Neural cell (in vitro differentiated cells): ENCODE data around the gene ERFL. TPM values are rescaled to one million over a fixed set of nuclear protein-coding genes. Genes with fewer than 3 reads are reported as not detected.
A peak's percentile ranks its signal among the peaks of the same experiment; 100 is the strongest.
"Not testable (repeated sequence)": the region's sequence is repeated elsewhere in the genome, so short reads cannot be mapped to it uniquely, and the experiment has no call there.

Source experiments
- H2AFZ ChIP-seq: fragments of 200-600, 300-800 bp; sonication (generic), shearing (Covaris generic); 2 replicates; pipeline ENCODE4 v1.6.0; 2014; ENCODE audit warnings: low read depth, mild to moderate bottlenecking, antibody characterized with exemption, low read length, moderate library complexity
- H3F3A ChIP-seq: fragments of 200-600 bp; shearing (Covaris generic); 2 replicates; pipeline ENCODE4 v1.6.1; 2016; ENCODE audit warnings: mild to moderate bottlenecking, moderate library complexity, mixed read lengths, antibody characterized with exemption, low read length; ENCODE audit not compliant: insufficient read depth, poor library complexity, severe bottlenecking
- H3K27ac ChIP-seq: fragments of 200-600, 300-800 bp; sonication (generic), shearing (Covaris generic); 2 replicates; pipeline ENCODE4 v1.5.1; 2014; ENCODE audit warnings: mild to moderate bottlenecking, low read length, moderate library complexity
- H3K27me3 ChIP-seq: fragments of 300-800, 200-600 bp; sonication (generic), shearing (Covaris generic); 2 replicates; pipeline ENCODE4 v1.6.0; 2014; ENCODE audit warnings: mild to moderate bottlenecking, low read depth, low read length, moderate library complexity; ENCODE audit not compliant: insufficient read depth
- H3K36me3 ChIP-seq: fragments of 300-800, 200-600 bp; sonication (generic), shearing (Covaris generic); 2 replicates; pipeline ENCODE4 v1.5.1; 2014; ENCODE audit warnings: mild to moderate bottlenecking, antibody characterized with exemption, low read length, moderate library complexity; ENCODE audit not compliant: insufficient read depth
- H3K4me2 ChIP-seq: fragments of 300-800, 200-600 bp; sonication (generic), shearing (Covaris generic); 2 replicates; pipeline ENCODE4 v1.6.0; 2014; ENCODE audit warnings: mild to moderate bottlenecking, low read length
- H3K4me3 ChIP-seq: fragments of 300-800, 200-600 bp; sonication (generic), shearing (Covaris generic); 2 replicates; pipeline ENCODE4 v1.5.1; 2014; ENCODE audit warnings: mild to moderate bottlenecking, low read length, moderate library complexity
- H3K79me2 ChIP-seq: fragments of 200-600 bp; shearing (Covaris generic); replicated peaks from 2 replicates; pipeline ENCODE4 v1.6.0; 2014; ENCODE audit warnings: mild to moderate bottlenecking, low read length, moderate library complexity; ENCODE audit not compliant: insufficient read depth
- H3K9ac ChIP-seq: fragments of 300-800, 200-600 bp; sonication (generic), shearing (Covaris generic); 2 replicates; pipeline ENCODE4 v1.6.1; 2016; ENCODE audit warnings: mild to moderate bottlenecking, low read length, mixed read lengths
- H3K9me2 ChIP-seq: fragments of 200-600 bp; shearing (Covaris generic); 2 replicates; pipeline ENCODE4 v1.6.1; 2016; ENCODE audit warnings: mild to moderate bottlenecking, low read length, mixed read lengths; ENCODE audit not compliant: insufficient read depth
- H3K9me3 ChIP-seq: fragments of 200-600, 300-800 bp; sonication (generic), shearing (Covaris generic); 2 replicates; pipeline ENCODE4 v1.6.1; 2016; ENCODE audit warnings: mild to moderate bottlenecking, mixed run types, low read length, moderate library complexity, mixed read lengths
- H4K20me1 ChIP-seq: fragments of 200-600 bp; shearing (Covaris generic); 2 replicates; pipeline ENCODE4 v1.6.1; 2016; ENCODE audit warnings: mild to moderate bottlenecking, mixed run types; ENCODE audit not compliant: insufficient read depth
- EP300 ChIP-seq: fragments of 450-650 bp; conservative IDR thresholded peaks from 2 replicates; pipeline ENCODE4 v1.6.1; 2014; ENCODE audit warnings: antibody characterized with exemption, mild to moderate bottlenecking, moderate library complexity; ENCODE audit not compliant: poor library complexity, severe bottlenecking
- EZH2 ChIP-seq: fragments of 200-600, 300-800 bp; shearing (Covaris generic), sonication (generic); IDR thresholded peaks from 2 replicates; pipeline ENCODE4 v1.6.1; 2014; ENCODE audit warnings: antibody characterized with exemption, low read length, borderline replicate concordance, mild to moderate bottlenecking; ENCODE audit not compliant: insufficient read depth, poor library complexity, severe bottlenecking
- MXI1 ChIP-seq: fragments of 450-650 bp; conservative IDR thresholded peaks from 2 replicates; pipeline ENCODE4 v1.6.1; 2014; ENCODE audit warnings: antibody characterized with exemption, mild to moderate bottlenecking; ENCODE audit not compliant: poor library complexity, severe bottlenecking
- POLR2AphosphoS5 ChIP-seq: IDR thresholded peaks from 2 replicates; pipeline ENCODE4 v1.6.1; 2012
- RAD21 ChIP-seq: fragments of 450-650 bp; conservative IDR thresholded peaks from 2 replicates; pipeline ENCODE4 v1.6.1; 2014; ENCODE audit warnings: antibody characterized with exemption, mild to moderate bottlenecking, moderate library complexity
- SMC3 ChIP-seq: fragments of 450-650 bp; conservative IDR thresholded peaks from 2 replicates; pipeline ENCODE4 v1.6.1; 2014; ENCODE audit warnings: antibody characterized with exemption, mild to moderate bottlenecking, moderate library complexity; ENCODE audit not compliant: poor library complexity
- TAF1 ChIP-seq: IDR thresholded peaks from 2 replicates; pipeline ENCODE4 v1.6.1; 2012; ENCODE audit warnings: low read depth
- polyA plus RNA-seq: library from polyadenylated mRNA; depleted of rRNA; stranded (reverse); fragments of >200 nt; gene quantifications from 2 replicates; pipeline ENCODE4 v1.2.3, GENCODE V29; 2014
- TF ChIP-seq, protein P1 (sequence below): IDR thresholded peaks from 2 replicates; pipeline ENCODE4 v1.6.1; 2012; ENCODE audit warnings: borderline replicate concordance
- TF ChIP-seq, protein P2 (sequence below): fragments of 450-650 bp; IDR thresholded peaks from 2 replicates; pipeline ENCODE4 v1.5.1; 2014; ENCODE audit warnings: antibody characterized with exemption, mild to moderate bottlenecking, moderate library complexity; ENCODE audit not compliant: poor library complexity, severe bottlenecking

The ERFL gene
- polyA plus RNA-seq, 1 donor from 2014 or later = 0.31 TPM

DNA sequence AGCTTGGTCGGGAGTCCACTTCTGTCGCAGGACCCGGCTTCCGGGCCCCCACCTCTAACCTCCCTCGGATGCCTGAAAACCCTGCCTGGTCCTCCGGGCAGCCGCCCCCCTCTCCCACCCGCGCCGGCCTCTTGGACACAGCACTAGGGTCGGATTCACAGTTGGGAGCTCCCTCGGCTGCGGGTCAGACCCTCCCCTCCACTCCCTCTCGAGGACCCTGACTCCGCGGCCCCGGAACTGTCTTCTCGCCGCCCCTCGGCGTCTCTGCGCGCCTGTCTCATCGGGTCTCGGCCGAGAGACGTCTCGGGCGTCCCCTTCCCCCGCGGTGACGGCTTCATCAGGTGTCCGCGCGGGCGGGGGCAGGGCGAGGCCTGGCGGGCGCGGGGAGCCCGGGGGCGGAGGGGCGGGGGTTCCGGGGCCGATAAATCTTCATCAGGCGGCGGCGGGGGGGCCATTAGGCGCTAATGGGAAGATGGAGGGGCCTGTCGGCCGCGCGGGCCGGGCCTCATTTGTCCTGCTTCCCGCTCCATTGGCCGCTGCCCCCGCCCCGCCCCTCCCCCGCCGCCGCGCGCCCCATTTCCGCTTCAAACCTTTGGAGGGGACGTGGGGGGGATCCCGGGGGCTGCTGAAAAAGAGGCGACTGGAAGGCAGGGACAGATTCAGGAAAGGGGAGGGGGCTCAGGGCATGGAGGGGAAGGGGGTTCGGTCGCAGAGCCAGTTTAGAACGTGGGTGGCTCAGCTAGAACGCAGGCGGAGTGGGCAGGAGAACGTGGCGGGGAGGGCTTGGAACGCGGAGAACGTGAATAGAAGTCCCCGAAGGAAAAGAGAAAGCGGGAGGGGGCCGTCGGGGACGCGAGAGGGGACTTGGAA is 11.8 kb upstream of the ERFL start:
- H4K20me1 ChIP-seq = no peaks in the 10 kb centered on the region
- H3K9me3 ChIP-seq = no peaks in the 10 kb centered on the region
- peak overlapping the region; percentile 26 for H3K9ac ChIP-seq
- no peak overlapping the region for H3K4me2 ChIP-seq
- TF ChIP-seq EZH2 (no peak), MXI1 (no peak), POLR2AphosphoS5 (no peak), RAD21 (no peak)
- TF ChIP-seq, protein P1, sequence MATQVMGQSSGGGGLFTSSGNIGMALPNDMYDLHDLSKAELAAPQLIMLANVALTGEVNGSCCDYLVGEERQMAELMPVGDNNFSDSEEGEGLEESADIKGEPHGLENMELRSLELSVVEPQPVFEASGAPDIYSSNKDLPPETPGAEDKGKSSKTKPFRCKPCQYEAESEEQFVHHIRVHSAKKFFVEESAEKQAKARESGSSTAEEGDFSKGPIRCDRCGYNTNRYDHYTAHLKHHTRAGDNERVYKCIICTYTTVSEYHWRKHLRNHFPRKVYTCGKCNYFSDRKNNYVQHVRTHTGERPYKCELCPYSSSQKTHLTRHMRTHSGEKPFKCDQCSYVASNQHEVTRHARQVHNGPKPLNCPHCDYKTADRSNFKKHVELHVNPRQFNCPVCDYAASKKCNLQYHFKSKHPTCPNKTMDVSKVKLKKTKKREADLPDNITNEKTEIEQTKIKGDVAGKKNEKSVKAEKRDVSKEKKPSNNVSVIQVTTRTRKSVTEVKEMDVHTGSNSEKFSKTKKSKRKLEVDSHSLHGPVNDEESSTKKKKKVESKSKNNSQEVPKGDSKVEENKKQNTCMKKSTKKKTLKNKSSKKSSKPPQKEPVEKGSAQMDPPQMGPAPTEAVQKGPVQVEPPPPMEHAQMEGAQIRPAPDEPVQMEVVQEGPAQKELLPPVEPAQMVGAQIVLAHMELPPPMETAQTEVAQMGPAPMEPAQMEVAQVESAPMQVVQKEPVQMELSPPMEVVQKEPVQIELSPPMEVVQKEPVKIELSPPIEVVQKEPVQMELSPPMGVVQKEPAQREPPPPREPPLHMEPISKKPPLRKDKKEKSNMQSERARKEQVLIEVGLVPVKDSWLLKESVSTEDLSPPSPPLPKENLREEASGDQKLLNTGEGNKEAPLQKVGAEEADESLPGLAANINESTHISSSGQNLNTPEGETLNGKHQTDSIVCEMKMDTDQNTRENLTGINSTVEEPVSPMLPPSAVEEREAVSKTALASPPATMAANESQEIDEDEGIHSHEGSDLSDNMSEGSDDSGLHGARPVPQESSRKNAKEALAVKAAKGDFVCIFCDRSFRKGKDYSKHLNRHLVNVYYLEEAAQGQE = no peak
- H3K79me2 ChIP-seq = no peaks in the 10 kb centered on the region
- H3K27ac ChIP-seq = no peak overlapping the region
- no peaks in the 10 kb centered on the region for H3F3A ChIP-seq
- peak overlapping the region; percentile 54 for H3K4me3 ChIP-seq
- peaks cover 41% of the 10 kb centered on the region for H3K27me3 ChIP-seq
- H3K9me2 ChIP-seq = no peaks in the 10 kb centered on the region
- H3K36me3 ChIP-seq = no peaks in the 10 kb centered on the region
- H2AFZ ChIP-seq = no peak overlapping the region

DNA sequence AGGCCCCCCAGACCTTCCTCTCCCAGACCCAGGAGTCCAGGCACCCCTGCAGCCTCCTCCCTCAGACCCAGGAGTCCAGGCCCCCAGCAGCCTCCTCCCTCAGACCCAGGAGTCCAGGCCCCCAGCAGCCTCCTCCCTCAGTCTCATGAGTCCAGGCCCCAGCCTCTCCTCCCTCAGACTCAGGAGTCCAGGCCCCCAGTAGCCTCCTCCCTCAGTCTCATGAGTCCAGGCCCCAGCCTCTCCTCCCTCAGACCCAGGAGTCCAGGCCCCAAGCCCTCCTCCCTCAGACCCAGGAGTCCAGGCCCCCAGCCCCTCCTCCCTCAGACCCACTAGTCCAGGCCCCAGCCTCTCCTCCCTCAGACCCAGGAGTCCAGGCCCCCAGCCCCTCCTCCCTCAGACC is 11.0 kb upstream of the ERFL start:
- H3K27me3 ChIP-seq = peaks cover 48% of the 10 kb centered on the region
- not testable (repeated sequence) for H3K9ac ChIP-seq, H4K20me1 ChIP-seq, H3K9me3 ChIP-seq, H3F3A ChIP-seq, H2AFZ ChIP-seq, H3K36me3 ChIP-seq, H3K4me2 ChIP-seq, H3K27ac ChIP-seq, H3K9me2 ChIP-seq, H3K4me3 ChIP-seq, H3K79me2 ChIP-seq

DNA sequence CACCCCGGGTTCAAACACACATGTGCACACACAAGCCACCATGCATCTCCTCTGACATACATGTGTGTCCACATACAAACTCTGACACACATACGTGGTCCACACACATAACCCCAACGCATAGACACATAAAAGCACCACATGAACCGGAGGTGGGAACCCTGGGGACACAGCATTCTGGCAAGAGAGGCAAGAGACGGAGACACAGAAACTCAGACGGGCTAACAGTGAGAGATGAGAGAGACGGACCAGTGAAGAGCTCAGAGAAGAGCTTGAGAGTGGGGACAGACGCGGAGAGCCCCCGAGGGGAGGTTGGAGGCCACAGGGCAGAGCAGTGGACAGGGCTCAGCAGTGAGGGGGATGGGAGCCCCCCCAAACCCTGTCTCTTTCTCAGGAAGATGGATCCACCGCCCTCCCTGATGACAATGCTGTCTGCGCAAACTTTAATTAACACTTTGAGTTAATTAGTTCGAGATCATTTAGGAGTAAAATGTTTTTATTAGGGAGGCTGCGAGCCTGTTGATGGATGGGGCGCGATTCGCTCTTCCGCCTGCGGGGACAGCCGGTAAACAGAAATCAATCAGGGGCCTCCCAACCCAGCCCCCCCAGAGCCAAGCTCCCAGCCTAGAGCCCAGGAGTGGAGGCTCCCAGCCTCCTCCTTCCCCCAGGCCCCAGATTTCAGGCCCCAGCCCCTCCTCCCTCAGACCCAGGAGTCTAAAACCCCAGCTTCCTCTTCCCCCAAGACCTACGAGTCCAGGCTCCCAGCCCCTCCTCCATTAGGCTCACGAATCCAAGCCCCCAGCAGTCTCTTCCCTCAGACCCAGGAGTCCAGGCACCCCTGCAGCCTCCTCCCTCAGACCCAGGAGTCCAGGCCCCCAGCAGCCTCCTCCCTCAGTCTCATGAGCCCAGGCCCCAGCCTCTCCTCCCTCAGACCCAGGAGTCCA is 9.5 kb upstream of the ERFL start:
- Histone ChIP-seq H4K20me1 (no peaks in the 10 kb centered on the region), H3K79me2 (no peaks in the 10 kb centered on the region), H3K4me2 (no peak overlapping the region), H2AFZ (no peak overlapping the region), H3K36me3 (no peaks in the 10 kb centered on the region), H3K9ac (no peak overlapping the region), H3K4me3 (no peak overlapping the region), H3K9me2 (no peaks in the 10 kb centered on the region), H3K9me3 (no peaks in the 10 kb centered on the region), H3K27ac (no peak overlapping the region), H3K27me3 (peaks cover 62% of the 10 kb centered on the region), H3F3A (no peaks in the 10 kb centered on the region)
- no peak for TF ChIP-seq MXI1
- TF ChIP-seq POLR2AphosphoS5 = no peak
- TF ChIP-seq SMC3 = no peak
- TF ChIP-seq, protein P1 = no peak
- TF ChIP-seq RAD21 = no peak
- no peak for TF ChIP-seq TAF1
- TF ChIP-seq, protein P2, sequence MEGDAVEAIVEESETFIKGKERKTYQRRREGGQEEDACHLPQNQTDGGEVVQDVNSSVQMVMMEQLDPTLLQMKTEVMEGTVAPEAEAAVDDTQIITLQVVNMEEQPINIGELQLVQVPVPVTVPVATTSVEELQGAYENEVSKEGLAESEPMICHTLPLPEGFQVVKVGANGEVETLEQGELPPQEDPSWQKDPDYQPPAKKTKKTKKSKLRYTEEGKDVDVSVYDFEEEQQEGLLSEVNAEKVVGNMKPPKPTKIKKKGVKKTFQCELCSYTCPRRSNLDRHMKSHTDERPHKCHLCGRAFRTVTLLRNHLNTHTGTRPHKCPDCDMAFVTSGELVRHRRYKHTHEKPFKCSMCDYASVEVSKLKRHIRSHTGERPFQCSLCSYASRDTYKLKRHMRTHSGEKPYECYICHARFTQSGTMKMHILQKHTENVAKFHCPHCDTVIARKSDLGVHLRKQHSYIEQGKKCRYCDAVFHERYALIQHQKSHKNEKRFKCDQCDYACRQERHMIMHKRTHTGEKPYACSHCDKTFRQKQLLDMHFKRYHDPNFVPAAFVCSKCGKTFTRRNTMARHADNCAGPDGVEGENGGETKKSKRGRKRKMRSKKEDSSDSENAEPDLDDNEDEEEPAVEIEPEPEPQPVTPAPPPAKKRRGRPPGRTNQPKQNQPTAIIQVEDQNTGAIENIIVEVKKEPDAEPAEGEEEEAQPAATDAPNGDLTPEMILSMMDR = no peak
- TF ChIP-seq EP300 = no peak
- TF ChIP-seq EZH2 = no peak
